ENCODE measurements around the gene PPARGC1A.

GRCh38 chr4:23861897-23862296, 27.9 kb downstream of the PPARGC1A start:
- TF ChIP-seq CTCF (IDR thresholded peaks at IDR 0.05) (no peak), POLR2A (IDR thresholded peaks at IDR 0.05) (no peak)

All from esophagus squamous epithelium (tissue), 4 donors.